HepG2 (cell line): ENCODE results near the gene IWS1. TPM values are rescaled to one million over a fixed set of nuclear protein-coding genes. Genes with fewer than 3 reads are reported as not detected.

Experiments used
- ARNTL ChIP-seq: sonication (generic); formaldehyde crosslinking; IDR thresholded peaks from 2 replicates; pipeline ENCODE4 v1.4.0; 2020; ENCODE audit warnings: mild to moderate bottlenecking, missing genetic modification reagents
- CBFB ChIP-seq: sonication (generic); formaldehyde crosslinking; IDR thresholded peaks from 2 replicates; pipeline ENCODE4 v1.4.0; 2020; ENCODE audit warnings: missing genetic modification reagents
- GABPA ChIP-seq, 2 experiments: IDR thresholded peaks; 2 replicates each; pipeline ENCODE4 v1.6.1; 2011 to 2016; ENCODE audit warnings: low read depth in 2 of 2, low read length in 1 of 2, missing biosample characterization in 1 of 2, missing genetic modification characterization in 1 of 2
- KAT2B ChIP-seq: fragments of 150-350 bp; IDR thresholded peaks from 2 replicates; pipeline ENCODE4 v1.6.1; 2014; ENCODE audit warnings: low read depth, low read length, borderline replicate concordance
- KLF13 ChIP-seq: sonication (generic); formaldehyde crosslinking; IDR thresholded peaks from 2 replicates; pipeline ENCODE4 v1.4.0; 2020; ENCODE audit warnings: mild to moderate bottlenecking, missing genetic modification reagents
- MIXL1 ChIP-seq: IDR thresholded peaks from 2 replicates; pipeline ENCODE4 v1.6.1; 2016
- NBN ChIP-seq: fragments of 450-650 bp; conservative IDR thresholded peaks from 2 replicates; pipeline ENCODE4 v1.6.1; 2017
- NFYB ChIP-seq: sonication (generic); formaldehyde crosslinking; IDR thresholded peaks from 2 replicates; pipeline ENCODE4 v1.4.0; 2020; ENCODE audit warnings: missing genetic modification reagents
- SIN3B ChIP-seq: fragments of 150-350 bp; IDR thresholded peaks from 2 replicates; pipeline ENCODE4 v1.6.1; 2014; ENCODE audit warnings: low read length
- THAP11 ChIP-seq: IDR thresholded peaks from 2 replicates; pipeline ENCODE4 v1.6.1; 2016; ENCODE audit warnings: missing biosample characterization, missing genetic modification reagents
- YY1 ChIP-seq: IDR thresholded peaks from 2 replicates; pipeline ENCODE4 v1.6.1; 2011; ENCODE audit warnings: low read length, low read depth, moderate library complexity, mild to moderate bottlenecking; ENCODE audit not compliant: insufficient read depth, insufficient replicate concordance
- ZBTB1 ChIP-seq: sonication (generic); formaldehyde crosslinking; IDR thresholded peaks from 2 replicates; pipeline ENCODE4 v1.4.0; 2020; ENCODE audit warnings: missing genetic modification reagents, borderline replicate concordance
- ZBTB33 ChIP-seq: sonication (generic); formaldehyde crosslinking; IDR thresholded peaks from 2 replicates; pipeline ENCODE4 v1.4.0; 2020; ENCODE audit warnings: missing genetic modification reagents
- ZNF407 ChIP-seq: sonication (generic); formaldehyde crosslinking; IDR thresholded peaks from one replicate; pipeline ENCODE4 v1.5.1; 2020; ENCODE audit warnings: mild to moderate bottlenecking, missing genetic modification reagents; ENCODE audit errors: not compliant biosample characterization
- polyA plus RNA-seq, 8 experiments: library from polyadenylated mRNA; depleted of rRNA in 3 of 8; stranded (reverse) in 7 of 8; unstranded in 1 of 8; fragments of >200 nt; fragmentation: Illumina TruSeq in 4 of 8; extraction: Trizol in 4 of 8; gene quantifications; 2 replicates each; pipeline versions ENCODE4 v1.2.1 to v1.2.3, GENCODE V29; 2011 to 2016; ENCODE audit warnings: low read depth in 4 of 8, missing spikeins in 1 of 8, mixed read lengths in 1 of 8; ENCODE audit not compliant: insufficient read depth in 1 of 8
- total RNA-seq, 5 experiments: library from RNA; depleted of rRNA; stranded (reverse); fragments of >200 nt; fragmentation: Illumina TruSeq; extraction: Trizol; gene quantifications; 2 replicates each; pipeline ENCODE4 v1.2.3, GENCODE V29; 2016; ENCODE audit warnings: low read depth in 1 of 5
- TF ChIP-seq, protein P1 (sequence below): IDR thresholded peaks from 2 replicates; pipeline ENCODE4 v1.6.1; 2012; ENCODE audit warnings: low read depth, low read length, improper control_type of control experiment
- TF ChIP-seq, protein P2 (sequence below), 2 experiments: fragments of 450-650 bp in 1 of 2; sonication (generic) in 1 of 2; formaldehyde crosslinking; IDR thresholded peaks; 2 replicates each; pipeline versions ENCODE4 v1.5.0 to v1.8.0; 2020 to 2022; ENCODE audit warnings: mild to moderate bottlenecking in 1 of 2, missing genetic modification reagents in 1 of 2

IWS1 gene
- total and polyA plus RNA-seq, 2 of the 13 experiments (the other 11 are each of a cell fraction or from before 2014, with no cell fraction given): 28.9 to 62.3 TPM

DNA sequence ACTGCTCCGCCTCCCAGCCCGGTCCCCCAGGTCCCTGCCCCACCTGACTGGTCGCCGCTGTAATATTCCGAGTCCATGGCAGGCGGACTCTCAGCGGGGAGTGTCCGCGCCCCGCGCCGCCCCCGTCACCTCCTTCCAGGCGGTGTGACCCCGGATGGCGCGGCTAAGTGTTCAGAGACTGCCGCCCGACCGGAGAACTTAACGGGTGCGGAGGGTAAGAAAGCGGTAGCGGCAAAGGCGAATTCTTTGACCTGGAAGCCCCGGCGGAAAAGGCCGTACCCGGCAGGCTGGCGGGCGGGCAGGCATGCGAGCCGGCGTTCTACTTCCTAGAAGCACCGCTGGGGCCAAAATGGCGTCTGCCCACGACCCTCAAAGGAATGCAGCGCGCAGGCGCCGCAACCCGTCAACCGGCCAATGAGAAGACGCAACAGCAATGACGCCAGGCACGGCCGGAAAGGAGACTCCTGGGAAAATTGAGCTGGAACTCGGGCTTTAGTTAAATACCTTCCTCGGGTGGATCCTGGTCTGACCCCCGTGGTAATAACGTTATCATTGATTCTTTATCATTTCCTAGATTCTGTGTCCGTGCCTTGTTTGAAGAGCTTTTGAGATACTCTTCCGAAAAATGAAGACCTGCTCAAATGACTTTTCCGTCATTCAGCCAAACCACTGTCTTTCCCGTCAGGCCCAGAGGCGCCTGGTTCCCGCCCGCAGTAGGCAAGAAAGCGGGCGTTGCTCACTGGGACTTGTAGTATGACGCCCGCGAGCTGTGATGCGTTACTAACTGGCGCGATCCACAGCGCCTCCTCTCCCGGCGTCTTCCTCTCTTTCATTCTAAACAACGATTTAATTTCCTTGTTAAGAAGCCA lies at the start of gene IWS1 (continued):
- TF ChIP-seq, protein P1, sequence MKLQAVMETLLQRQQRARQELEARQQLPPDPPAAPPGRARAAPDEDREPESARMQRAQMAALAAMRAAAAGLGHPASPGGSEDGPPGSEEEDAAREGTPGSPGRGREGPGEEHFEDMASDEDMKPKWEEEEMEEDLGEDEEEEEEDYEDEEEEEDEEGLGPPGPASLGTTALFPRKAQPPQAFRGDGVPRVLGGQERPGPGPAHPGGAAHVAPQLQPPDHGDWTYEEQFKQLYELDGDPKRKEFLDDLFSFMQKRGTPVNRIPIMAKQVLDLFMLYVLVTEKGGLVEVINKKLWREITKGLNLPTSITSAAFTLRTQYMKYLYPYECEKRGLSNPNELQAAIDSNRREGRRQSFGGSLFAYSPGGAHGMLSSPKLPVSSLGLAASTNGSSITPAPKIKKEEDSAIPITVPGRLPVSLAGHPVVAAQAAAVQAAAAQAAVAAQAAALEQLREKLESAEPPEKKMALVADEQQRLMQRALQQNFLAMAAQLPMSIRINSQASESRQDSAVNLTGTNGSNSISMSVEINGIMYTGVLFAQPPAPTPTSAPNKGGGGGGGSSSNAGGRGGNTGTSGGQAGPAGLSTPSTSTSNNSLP: peak; percentile 56; the same call in 1 of the 2 replicates
- TF ChIP-seq THAP11 (CRISPR knock-in tag): peak; percentile 97
- TF ChIP-seq ARNTL (CRISPR knock-in tag): no peak
- TF ChIP-seq GABPA (IDR thresholded peaks at IDR 0.05; ENCODE audit: low read depth, low read length): no peak; the same call in 1 of the 2 replicates
- TF ChIP-seq GABPA (CRISPR knock-in tag; IDR thresholded peaks at IDR 0.05; ENCODE audit: low read depth): peak; percentile 84
- TF ChIP-seq SIN3B: peak; percentile 19; the same call in 1 of the 2 replicates
- TF ChIP-seq NBN: no peak
- no peak for TF ChIP-seq ZBTB1 (CRISPR knock-in tag)
- peak; percentile 89 for TF ChIP-seq NFYB (CRISPR knock-in tag)
- TF ChIP-seq CBFB (CRISPR knock-in tag): no peak; the same call in 1 of the 2 replicates
- no peak for TF ChIP-seq KLF13 (CRISPR knock-in tag)
- peak; percentile 32 for TF ChIP-seq ZNF407 (CRISPR knock-in tag)
- TF ChIP-seq YY1: peak; percentile 98
- TF ChIP-seq, protein P2, sequence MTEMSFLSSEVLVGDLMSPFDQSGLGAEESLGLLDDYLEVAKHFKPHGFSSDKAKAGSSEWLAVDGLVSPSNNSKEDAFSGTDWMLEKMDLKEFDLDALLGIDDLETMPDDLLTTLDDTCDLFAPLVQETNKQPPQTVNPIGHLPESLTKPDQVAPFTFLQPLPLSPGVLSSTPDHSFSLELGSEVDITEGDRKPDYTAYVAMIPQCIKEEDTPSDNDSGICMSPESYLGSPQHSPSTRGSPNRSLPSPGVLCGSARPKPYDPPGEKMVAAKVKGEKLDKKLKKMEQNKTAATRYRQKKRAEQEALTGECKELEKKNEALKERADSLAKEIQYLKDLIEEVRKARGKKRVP (CRISPR knock-in tag; IDR thresholded peaks at IDR 0.05): peak in 1 of 2 experiments; percentile 11; a peak in 1 of 4 replicates
- no peak; the same call in 1 of the 2 replicates for TF ChIP-seq ZBTB33 (CRISPR knock-in tag)
- TF ChIP-seq KAT2B: no peak
- peak; percentile 72 for TF ChIP-seq MIXL1 (CRISPR knock-in tag)
